ENCODE data around the gene SRP68.

The SRP68 gene

DNA sequence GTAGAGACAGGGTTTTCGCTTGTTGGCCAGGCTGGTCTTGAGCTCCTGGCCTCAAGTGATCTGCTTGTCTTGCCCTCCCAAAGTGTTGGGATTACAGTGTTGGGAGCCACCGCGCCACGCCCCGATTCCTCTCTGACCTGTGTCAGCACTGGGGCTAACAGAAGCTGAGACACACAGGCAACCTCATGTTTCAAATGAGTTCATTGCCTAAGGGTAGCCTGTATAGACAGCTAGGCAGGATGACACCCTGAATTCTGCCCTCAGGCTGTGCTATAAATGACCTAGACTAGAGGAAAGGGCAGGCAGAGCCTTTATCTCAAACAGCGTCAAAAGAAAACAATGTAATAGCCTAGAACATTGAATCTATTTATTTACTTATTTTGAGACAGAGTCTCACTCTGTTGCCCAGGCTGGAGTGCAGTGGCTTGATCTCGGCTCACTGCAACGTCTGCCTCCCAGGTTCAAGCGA, 74.0 kb downstream of the SRP68 start:
- no peak overlapping the region for H3K27ac ChIP-seq
- H3K36me3 ChIP-seq (replicated peaks), result peaks cover 6% of the 10 kb centered on the region
- TF ChIP-seq, protein P1, sequence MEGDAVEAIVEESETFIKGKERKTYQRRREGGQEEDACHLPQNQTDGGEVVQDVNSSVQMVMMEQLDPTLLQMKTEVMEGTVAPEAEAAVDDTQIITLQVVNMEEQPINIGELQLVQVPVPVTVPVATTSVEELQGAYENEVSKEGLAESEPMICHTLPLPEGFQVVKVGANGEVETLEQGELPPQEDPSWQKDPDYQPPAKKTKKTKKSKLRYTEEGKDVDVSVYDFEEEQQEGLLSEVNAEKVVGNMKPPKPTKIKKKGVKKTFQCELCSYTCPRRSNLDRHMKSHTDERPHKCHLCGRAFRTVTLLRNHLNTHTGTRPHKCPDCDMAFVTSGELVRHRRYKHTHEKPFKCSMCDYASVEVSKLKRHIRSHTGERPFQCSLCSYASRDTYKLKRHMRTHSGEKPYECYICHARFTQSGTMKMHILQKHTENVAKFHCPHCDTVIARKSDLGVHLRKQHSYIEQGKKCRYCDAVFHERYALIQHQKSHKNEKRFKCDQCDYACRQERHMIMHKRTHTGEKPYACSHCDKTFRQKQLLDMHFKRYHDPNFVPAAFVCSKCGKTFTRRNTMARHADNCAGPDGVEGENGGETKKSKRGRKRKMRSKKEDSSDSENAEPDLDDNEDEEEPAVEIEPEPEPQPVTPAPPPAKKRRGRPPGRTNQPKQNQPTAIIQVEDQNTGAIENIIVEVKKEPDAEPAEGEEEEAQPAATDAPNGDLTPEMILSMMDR (IDR thresholded peaks at IDR 0.05; ENCODE audit: low read depth, low read length, missing control alignments), result no peak
- DNase-seq, result no peak
- in situ Hi-C loops (cut with HindIII; ENCODE audit: low pct_ligation_motif_present, low sequenced_read_pairs), result no loop called here
- no peak overlapping the region for H3K4me3 ChIP-seq (ENCODE audit: low read depth, low read length)
- no peaks in the 10 kb centered on the region for H3K27me3 ChIP-seq (replicated peaks)

DNA sequence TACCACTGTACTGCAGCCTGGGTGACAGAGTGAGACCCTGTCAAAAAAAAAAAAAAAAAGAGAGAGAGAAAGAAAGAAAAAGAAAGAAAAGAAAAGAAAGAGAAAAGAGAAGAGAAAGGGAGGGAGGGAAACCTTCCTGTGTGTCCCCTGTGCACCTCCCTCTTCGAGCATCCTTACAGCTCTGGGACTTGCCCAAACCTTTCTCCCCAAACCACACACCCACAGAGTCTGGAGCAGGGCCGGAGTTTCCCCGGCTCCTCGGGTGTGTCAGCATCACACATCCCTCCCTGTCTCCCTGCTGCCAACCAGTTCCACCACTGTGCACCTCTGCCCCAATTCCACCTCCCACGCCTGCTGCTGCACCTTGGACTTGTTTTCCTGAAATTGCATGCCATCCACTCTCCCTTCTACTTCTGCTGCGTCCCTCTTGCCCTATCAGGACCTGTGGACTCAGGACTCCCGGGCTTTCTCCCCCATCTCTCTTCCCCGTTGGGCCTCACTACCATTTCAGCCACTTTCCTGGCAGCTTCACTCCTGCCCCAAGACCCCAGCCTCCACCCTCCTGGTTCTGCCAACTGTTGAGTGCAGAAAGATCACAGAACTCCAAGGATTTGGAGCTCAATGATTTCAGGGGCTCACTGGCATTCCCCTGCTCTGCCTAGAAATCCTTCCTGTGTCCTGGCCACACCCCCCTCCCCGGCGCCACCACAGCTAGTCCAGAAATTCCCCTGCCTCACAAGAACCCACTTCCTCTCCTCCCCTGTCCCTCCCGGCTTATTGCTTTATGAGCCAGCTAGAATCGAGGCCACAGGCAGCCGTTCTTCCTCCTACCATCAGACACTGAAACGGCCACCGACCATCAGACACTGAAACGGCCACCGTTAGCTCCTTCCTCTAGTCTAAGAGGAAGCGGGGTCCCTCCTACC, 75.4 kb downstream of the SRP68 start:
- TF ChIP-seq, protein P1 (IDR thresholded peaks at IDR 0.05; ENCODE audit: low read depth, low read length, missing control alignments), result no peak
- H3K4me3 ChIP-seq (ENCODE audit: low read depth, low read length), result no peak overlapping the region
- DNase-seq, result peak; percentile 40
- no peaks in the 10 kb centered on the region for H3K27me3 ChIP-seq (replicated peaks)
- in situ Hi-C loops (cut with HindIII; ENCODE audit: low pct_ligation_motif_present, low sequenced_read_pairs), result no loop called here
- H3K36me3 ChIP-seq (replicated peaks), result peaks cover 8% of the 10 kb centered on the region
- no peak overlapping the region for H3K27ac ChIP-seq

DNA sequence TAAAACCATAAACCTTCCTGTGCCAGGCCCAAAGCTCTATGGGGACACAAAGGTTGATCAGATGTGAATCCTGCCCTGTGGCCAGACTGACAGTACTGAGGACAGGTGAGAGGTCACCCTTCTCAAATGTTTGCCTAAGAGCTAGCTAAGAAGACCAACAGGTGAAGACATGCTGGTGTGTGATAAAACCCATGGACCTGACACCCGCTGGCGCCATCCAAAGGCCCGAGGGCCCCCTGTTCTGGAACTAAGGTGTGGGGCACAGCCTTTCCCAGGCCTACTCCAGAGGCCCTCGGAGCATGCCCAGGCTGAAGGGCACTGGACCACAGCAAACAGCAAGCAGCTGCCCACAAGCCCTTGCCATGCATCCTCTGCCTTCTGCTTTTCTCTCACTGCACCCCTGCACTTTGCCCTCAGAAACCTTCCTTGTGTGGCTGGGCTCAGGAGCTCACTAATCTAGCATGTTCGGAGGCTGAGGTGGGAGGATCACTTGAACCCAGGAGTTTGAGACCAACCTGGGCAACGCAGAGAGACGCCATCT, 76.9 kb downstream of the SRP68 start:
- H3K4me3 ChIP-seq (ENCODE audit: low read depth, low read length), result no peak overlapping the region

DNA sequence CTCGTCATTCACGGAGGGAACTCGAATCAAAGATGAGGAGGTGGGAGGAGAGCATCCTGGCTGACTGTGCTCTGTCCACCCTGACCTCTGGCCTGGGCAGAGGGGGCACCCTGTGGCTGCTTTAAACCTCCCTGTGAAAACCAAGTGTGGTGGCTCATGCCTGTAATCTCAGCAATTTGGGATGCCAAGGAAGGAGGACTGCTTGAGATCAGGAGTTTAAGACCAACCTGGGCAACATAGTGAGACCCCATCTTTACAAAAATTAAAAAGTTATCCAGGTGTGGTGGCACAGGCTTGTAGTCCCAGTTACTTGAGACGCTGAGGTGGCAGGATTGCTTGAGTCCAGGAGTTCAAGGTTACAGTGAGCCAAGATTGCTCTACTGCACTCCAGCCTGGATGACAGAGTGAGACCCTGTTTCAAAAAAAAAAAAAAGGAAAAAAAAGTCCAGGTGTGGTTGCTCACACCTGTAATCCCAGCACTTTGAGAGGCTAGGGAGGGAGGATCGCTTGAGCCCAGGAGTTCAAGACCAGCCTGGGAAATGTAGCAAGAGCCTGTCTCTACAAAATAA, 77.4 kb downstream of the SRP68 start:
- Histone ChIP-seq H3K27ac (no peak overlapping the region), H3K36me3 (replicated peaks) (peaks cover 8% of the 10 kb centered on the region), H3K27me3 (replicated peaks) (no peaks in the 10 kb centered on the region), H3K4me3 (ENCODE audit: low read depth, low read length) (no peak overlapping the region)
- in situ Hi-C loops (cut with HindIII; ENCODE audit: low pct_ligation_motif_present, low sequenced_read_pairs), result no loop called here
- DNase-seq, result no peak
- TF ChIP-seq, protein P1 (IDR thresholded peaks at IDR 0.05; ENCODE audit: low read depth, low read length, missing control alignments), result no peak

More for the DNA sequence above, 76.9 kb downstream of the SRP68 start:
- no peaks in the 10 kb centered on the region for H3K27me3 ChIP-seq (replicated peaks)
- in situ Hi-C loops (cut with HindIII; ENCODE audit: low pct_ligation_motif_present, low sequenced_read_pairs), result no loop called here
- TF ChIP-seq, protein P1 (IDR thresholded peaks at IDR 0.05; ENCODE audit: low read depth, low read length, missing control alignments), result no peak
- peaks cover 8% of the 10 kb centered on the region for H3K36me3 ChIP-seq (replicated peaks)
- no peak for DNase-seq
- no peak overlapping the region for H3K27ac ChIP-seq

DNA sequence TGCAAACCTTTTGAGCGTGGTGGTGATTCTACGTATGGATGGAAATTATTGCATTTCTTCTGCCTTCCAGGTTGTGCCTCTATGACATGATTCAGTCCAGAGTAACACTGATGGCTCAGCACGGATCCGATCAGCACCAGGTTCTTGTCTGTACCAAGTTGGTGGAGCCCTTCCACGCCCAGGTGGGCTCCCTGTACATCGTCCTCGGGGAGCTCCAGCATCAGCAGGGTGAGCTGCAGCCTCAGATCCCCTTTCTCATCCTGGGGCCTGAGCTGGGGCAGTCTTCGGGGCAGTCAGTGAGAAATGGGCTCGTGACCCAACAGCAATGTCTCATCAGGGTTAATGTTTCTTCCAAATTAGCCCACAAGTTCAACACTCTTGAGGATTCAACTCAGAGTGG, 80.9 kb downstream of the SRP68 start:
- TF ChIP-seq, protein P1 (IDR thresholded peaks at IDR 0.05; ENCODE audit: low read depth, low read length, missing control alignments), result no peak
- Histone ChIP-seq H3K27ac (no peak overlapping the region), H3K27me3 (replicated peaks) (no peaks in the 10 kb centered on the region), H3K4me3 (ENCODE audit: low read depth, low read length) (no peak overlapping the region), H3K36me3 (replicated peaks) (peaks cover 8% of the 10 kb centered on the region)
- in situ Hi-C loops (cut with HindIII; ENCODE audit: low pct_ligation_motif_present, low sequenced_read_pairs), result no loop called here
- DNase-seq, result no peak

All from brain microvascular endothelial cell (primary cell).